Stimulated activated naive CD8-positive, alpha-beta T cell treated with anti-CD3 and anti-CD28 coated beads, Interleukin-15, amount 100 ng/mL, for 72 hours (primary cell): ENCODE measurements around the gene CIP2A.
"Not testable (repeated sequence)": the region's sequence is repeated elsewhere in the genome, so short reads cannot be mapped to it uniquely, and the experiment has no call there.

Source experiments
- ATAC-seq: fragments of 150-1000 bp; cut with Tn5 transposase; 2 replicates; pipeline ENCODE4 v1.10.0; 2021; ENCODE audit warnings: mild to moderate bottlenecking, moderate library complexity
- DNase-seq, 2 donors: peaks; one replicate each; pipeline ENCODE4 v3.0.0; 2021 to 2022
- H3K27ac Mint-ChIP-seq, 2 donors: one replicate each; pipeline ENCODE4 v1.8.0; 2022; ENCODE audit warnings: mild to moderate bottlenecking in 2 of 2, mixed read lengths in 2 of 2, moderate library complexity in 2 of 2
- H3K27me3 Mint-ChIP-seq: one replicate; pipeline ENCODE4 v1.8.0; 2022; ENCODE audit warnings: mixed read lengths
- H3K4me1 Mint-ChIP-seq: one replicate; pipeline ENCODE4 v1.8.0; 2022; ENCODE audit warnings: mild to moderate bottlenecking, mixed read lengths
- H3K4me3 Mint-ChIP-seq, 2 donors: one replicate each; pipeline ENCODE4 v1.8.0; 2022; ENCODE audit warnings: mild to moderate bottlenecking in 2 of 2, mixed read lengths in 2 of 2, moderate library complexity in 1 of 2
- H3K9me3 Mint-ChIP-seq, 2 donors: one replicate each; pipeline ENCODE4 v1.8.0; 2022; ENCODE audit warnings: mixed read lengths in 2 of 2

CIP2A gene

DNA sequence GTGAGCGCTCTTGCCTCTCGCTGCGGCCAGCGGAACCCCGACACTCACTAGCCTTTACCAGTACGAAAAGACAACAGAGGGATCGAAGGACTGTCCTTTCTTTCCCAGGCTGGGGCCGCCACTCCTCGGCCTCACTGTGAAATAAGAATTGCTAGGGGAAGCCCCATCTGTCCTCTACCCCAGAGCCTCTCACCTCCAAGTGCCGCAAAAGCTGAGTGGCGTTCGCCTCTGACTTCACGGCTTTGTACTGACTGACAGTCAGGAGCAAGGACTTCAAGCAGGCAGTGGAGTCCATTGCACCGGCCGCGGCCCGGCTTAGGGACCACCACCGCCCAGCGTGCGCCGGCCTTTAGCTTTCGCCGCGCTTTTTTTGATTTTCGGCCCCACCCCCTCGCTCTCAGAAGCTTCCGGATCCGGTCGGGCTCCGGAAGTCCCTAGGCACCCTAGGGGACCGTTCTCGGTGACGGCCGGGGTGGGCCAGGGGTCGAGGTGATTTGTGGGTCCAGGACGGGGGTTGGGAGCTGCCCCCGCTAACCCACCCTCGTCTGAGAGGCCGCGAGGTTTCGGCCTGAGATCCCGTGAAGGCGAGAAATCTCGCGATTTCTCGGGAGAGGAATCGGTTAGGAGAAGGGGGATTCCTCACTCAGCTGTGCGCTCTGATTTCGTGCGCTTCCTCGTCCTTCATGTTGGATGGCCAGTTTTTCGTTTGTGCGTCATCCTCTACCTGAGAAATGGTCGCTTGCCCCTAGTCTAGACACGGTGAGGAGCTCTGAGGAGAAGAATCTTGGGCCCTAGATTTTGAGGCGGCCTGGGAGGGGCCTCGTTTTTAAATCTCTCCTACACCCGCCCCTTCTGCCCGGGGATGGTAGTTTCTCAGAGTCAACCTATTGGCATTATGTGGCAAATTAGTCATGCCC lies at the start of gene CIP2A, which contains the start of gene DZIP3:
Gene CIP2A, minus strand, starts transcription at position 358 of the 917 bp plus-strand sequence. Its CDS starts 63 bp downstream, at position 295.
Gene DZIP3, plus strand, starts transcription at position 642 of the 917 bp plus-strand sequence. CDS start 15,685 bp downstream, outside the sequence.
- Mint-ChIP-seq H3K27ac (peak within 1 kb of the TSS; percentile 100), H3K9me3 (no peaks in the 10 kb centered on the region), H3K27me3 (no peaks in the 10 kb centered on the region), H3K4me1 (peaks cover 54% of the 10 kb centered on the region), H3K4me3 (peak within 1 kb of the TSS; percentile 96 to 100)
- ATAC-seq (peak; percentile 95), DNase-seq (peak; percentile 93 to 95)

DNA sequence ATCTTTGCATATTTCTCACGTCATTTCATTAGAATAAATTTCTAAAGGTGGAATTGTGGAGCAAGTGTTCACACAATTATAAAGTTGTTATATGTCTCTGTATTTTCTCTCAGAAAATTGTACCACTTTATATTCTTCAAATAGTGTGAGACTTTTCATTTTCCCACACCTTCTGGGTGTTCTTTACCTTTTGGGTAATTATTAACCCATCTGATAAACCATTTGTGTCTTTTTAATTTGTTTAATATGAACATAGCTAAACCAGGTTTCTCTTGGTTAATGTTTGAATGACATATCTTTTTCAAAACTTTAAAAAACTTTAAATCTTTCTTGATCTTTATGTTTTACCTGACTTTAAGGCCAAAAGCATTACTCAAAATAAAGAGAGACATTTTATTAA lies 40.7 kb upstream of the CIP2A start:
- no peak overlapping the region for H3K27ac Mint-ChIP-seq
- no peak overlapping the region for H3K4me3 Mint-ChIP-seq
- DNase-seq, result no peak
- no peaks in the 10 kb centered on the region for H3K4me1 Mint-ChIP-seq
- H3K9me3 Mint-ChIP-seq, result no peaks in the 10 kb centered on the region
- no peaks in the 10 kb centered on the region for H3K27me3 Mint-ChIP-seq
- no peak for ATAC-seq

DNA sequence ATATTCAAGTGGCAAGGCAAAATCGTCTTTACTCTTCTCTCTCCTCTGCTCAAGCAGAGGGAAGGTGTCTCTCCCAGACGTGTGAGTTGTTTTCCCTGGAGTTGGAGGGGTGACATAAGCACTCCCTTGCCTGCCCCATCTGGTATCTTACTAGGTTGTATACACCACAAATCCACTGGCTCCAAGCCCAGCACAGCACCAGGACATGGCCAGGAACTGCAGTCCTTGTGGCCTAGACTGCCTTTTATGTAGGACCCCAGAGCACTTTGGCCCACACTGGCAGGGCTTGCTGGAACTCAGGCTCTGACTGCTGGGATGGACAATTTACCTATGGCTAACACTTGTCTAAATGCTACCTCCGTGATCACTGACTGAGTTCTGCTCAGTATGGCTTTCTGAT lies 34.3 kb upstream of the CIP2A start:
- Mint-ChIP-seq H3K4me3 (no peak overlapping the region), H3K27ac (no peak overlapping the region), H3K27me3 (no peaks in the 10 kb centered on the region), H3K9me3 (no peaks in the 10 kb centered on the region), H3K4me1 (no peaks in the 10 kb centered on the region)
- DNase-seq, result no peak
- ATAC-seq, result peak; percentile 9

DNA sequence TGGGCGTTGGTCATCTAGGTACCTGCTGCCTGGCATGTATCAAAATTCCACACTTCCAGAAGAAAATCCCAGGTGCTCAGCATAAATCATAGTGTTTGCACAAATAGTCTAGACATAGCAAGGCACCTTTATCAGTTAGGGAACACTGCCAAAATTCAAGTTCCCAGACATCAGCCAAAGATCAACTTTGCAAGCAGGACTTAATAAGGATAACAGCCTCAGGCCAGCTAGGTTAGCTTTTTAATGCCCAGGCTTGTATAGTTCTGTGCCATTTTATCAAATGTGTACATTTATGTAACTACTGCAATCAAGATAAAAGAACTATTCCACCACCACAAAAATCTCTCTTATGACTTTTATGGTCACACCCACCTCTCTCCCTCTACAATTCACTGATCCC lies 31.0 kb upstream of the CIP2A start:
- no peak overlapping the region for H3K4me3 Mint-ChIP-seq
- H3K27ac Mint-ChIP-seq, result no peak overlapping the region
- ATAC-seq, result no peak
- no peaks in the 10 kb centered on the region for H3K27me3 Mint-ChIP-seq
- no peaks in the 10 kb centered on the region for H3K9me3 Mint-ChIP-seq
- DNase-seq, result no peak
- no peaks in the 10 kb centered on the region for H3K4me1 Mint-ChIP-seq

DNA sequence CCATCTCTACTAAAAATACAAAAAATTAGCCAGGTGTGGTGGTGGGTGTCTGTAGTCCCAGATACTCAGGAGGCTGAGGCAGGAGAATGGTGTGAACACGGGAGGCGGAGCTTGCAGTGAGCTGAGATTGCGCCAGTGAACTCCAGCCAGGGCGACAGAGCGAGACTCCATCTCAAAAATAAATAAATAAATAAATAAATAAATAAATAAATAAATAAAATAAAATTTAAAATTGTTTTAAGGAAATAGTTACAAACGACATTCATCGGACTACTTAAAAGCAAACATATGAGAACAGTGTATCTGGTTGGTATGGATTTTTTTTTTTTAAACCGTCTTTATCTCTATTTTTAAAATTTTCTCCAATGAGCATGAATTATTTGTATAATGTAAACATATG lies 26.9 kb upstream of the CIP2A start:
- not testable (repeated sequence) for H3K27me3 Mint-ChIP-seq, ATAC-seq, H3K4me1 Mint-ChIP-seq, H3K27ac Mint-ChIP-seq, H3K4me3 Mint-ChIP-seq, DNase-seq, H3K9me3 Mint-ChIP-seq

DNA sequence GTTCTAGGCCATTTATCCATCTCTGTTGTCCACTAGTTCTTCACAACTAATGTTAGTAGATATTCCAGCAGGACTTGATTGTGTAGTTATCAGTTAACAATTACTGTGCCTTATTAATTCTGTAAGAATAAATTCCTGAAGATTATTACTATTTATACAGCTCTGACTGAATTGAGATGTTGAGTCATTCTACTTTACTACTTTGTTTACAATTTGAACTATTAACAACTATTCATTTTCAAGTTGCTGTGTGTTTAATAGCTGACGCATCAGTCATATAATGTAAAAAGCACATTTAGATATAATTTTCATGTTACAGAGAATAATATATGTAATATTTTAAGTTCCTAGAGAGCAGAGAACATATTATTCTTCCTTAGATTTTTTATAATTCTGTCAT lies 21.4 kb upstream of the CIP2A start:
- ATAC-seq, result no peak

DNA sequence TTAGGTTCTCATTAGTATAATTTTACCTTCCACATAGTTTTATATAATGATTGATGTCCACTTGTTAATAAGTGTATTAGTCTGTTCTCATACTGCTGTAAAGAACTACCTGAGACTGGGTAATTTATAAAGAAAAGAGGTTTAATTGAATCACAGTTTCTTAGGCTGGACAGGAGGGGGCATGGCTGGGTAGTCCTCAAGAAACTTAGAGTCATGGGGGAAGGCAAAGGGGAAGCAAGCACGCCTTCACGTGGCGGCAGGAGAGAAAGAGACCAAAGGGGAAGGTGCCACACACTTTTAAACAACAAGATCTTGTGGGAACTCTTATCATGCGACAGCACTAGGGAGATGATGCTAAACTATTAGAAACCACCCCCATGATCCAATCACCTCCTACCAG lies 19.5 kb upstream of the CIP2A start:
- no peaks in the 10 kb centered on the region for H3K27me3 Mint-ChIP-seq
- H3K4me1 Mint-ChIP-seq, result peaks cover 28% of the 10 kb centered on the region
- H3K9me3 Mint-ChIP-seq, result no peaks in the 10 kb centered on the region
- ATAC-seq (no peak), DNase-seq (no peak)
- H3K27ac Mint-ChIP-seq, result no peak overlapping the region
- H3K4me3 Mint-ChIP-seq, result no peak overlapping the region

More for the DNA sequence above, 21.4 kb upstream of the CIP2A start:
- H3K9me3 Mint-ChIP-seq, result no peaks in the 10 kb centered on the region
- H3K27me3 Mint-ChIP-seq, result no peaks in the 10 kb centered on the region
- H3K4me3 Mint-ChIP-seq, result no peak overlapping the region
- H3K27ac Mint-ChIP-seq, result no peak overlapping the region
- peaks cover 9% of the 10 kb centered on the region for H3K4me1 Mint-ChIP-seq
- DNase-seq, result no peak

DNA sequence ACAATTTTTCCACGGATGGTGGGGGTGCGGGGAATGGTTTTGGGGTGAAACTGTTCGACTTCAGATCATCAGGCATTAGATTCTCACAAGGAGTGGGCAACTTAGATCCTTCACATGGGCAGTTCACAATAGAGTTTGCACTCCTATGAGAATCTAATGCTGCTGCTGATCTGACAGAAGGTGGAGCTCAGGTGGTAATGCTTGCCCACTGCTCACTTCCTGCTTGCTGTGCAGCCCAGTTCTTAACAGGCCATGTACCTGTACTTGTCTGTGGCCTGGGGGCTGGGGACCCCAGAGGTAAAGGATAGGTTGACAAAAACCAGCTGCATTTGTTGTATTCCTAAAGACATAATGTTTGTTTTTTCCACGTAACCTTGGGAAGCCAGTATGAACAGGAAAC lies 16.3 kb upstream of the CIP2A start:
- Mint-ChIP-seq H3K27me3 (no peaks in the 10 kb centered on the region), H3K27ac (no peak overlapping the region), H3K4me3 (no peak overlapping the region), H3K4me1 (peaks cover 57% of the 10 kb centered on the region), H3K9me3 (peaks cover 0 to 5% of the 10 kb centered on the region in 2 donors)
- DNase-seq, result no peak
- ATAC-seq, result no peak

DNA sequence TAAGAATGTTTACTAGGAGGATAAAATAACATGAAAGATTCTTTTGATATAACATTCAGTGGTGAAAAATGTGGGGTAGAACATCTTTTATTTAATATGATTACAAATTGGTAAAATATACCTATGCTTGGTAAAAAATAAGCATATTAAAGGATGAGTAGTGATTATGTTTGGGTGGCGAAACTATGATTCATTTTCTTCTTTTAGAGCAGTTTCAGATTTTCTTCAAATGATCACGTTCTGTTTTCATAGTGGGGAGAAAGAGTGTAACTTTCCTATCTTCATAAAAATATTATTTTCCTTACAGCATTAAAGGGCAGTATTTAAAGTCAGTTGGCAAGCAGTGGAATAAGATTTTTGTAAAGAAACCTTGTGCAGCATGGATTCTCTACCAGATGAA lies 15.8 kb upstream of the CIP2A start:
- no peak for DNase-seq
- Mint-ChIP-seq H3K9me3 (peaks cover 0 to 5% of the 10 kb centered on the region in 2 donors), H3K4me1 (peaks cover 57% of the 10 kb centered on the region), H3K4me3 (no peak overlapping the region), H3K27me3 (no peaks in the 10 kb centered on the region), H3K27ac (no peak overlapping the region)
- no peak for ATAC-seq

DNA sequence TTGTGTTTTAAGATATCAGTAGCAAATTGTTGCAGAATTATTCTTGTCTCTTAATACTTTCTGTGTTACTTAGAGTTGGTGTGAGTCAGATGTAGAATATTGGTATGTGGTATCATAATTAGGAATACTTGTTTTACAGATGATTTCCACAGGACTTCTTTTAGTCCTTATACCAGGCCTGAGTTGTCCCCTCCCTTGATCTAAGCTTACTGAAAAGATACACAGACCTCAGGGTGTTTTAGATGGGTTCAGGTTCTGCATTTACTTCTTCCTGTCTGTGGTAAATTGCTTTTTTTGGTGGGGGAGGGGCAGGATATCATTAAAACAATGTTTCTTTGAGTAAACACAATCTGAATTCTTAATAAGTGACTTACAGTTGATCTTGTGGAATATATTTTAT lies 14.5 kb upstream of the CIP2A start:
- ATAC-seq, result peak; percentile 74
- Mint-ChIP-seq H3K4me1 (peaks cover 57% of the 10 kb centered on the region), H3K27ac (peak overlapping the region; percentile 48 to 77), H3K9me3 (peaks cover 0 to 5% of the 10 kb centered on the region in 2 donors), H3K27me3 (no peaks in the 10 kb centered on the region), H3K4me3 (peak overlapping the region; percentile 47 to 63)
- no peak for DNase-seq

DNA sequence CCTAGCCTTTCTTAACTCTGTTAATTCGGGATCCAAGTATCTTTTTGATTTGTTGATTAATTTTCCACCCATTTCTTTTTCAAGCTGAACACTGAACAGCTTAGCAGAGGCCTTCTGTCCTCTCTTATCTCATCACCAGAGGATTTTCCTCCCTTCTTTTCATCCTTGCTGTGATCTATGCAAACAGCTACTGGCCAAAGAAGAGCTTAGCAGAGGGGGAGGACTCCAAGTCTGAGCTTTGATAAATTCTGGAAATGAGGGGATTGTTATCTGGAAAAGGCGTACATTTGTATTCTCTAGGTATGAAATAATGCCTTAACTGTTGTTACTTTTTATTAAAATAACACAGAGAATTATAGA lies 13.7 kb upstream of the CIP2A start:
- H3K4me3 Mint-ChIP-seq, result peak overlapping the region; percentile 47 to 63

DNA sequence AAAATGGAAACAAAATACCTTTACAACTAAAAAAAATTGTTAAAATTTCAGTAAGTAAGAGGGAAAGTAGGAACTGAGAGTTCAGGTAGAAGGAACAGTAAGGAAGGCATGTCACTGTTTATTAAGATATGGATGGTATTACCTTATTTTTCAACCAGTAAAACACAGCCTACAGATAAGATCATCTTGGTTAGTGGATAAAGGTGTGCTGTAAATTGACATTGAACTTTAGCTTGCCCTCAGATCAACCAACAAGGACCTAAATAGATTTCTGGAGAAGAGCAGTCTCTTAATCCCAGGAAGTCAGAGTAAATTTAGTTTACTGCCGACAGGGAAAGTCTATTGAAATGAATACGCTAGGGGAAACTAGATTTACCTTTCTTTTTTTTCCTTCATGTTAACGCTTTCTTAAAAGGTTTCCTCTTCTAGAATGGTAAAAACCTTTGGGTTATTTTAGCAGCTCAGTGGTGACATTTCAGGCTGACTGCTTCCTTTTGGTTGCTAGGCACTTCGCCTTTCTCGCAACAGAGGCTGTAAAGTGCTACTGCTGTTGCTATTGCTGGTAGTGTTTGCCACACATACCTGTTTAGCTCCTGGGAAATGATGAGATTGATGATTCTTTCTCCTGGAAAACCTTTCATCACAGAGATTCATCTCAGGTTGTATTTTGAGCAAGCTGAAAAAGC lies 13.2 kb upstream of the CIP2A start:
- peaks cover 57% of the 10 kb centered on the region for H3K4me1 Mint-ChIP-seq
- H3K4me3 Mint-ChIP-seq, result peak overlapping the region; percentile 47 to 63
- peak overlapping the region in 1 of 2 donors; percentile 87 for H3K27ac Mint-ChIP-seq
- ATAC-seq, result peak; percentile 77
- H3K9me3 Mint-ChIP-seq, result peaks cover 0 to 5% of the 10 kb centered on the region in 2 donors
- no peak for DNase-seq
- H3K27me3 Mint-ChIP-seq, result no peaks in the 10 kb centered on the region

More for the DNA sequence above, 13.7 kb upstream of the CIP2A start:
- H3K27ac Mint-ChIP-seq, result peak overlapping the region in 1 of 2 donors; percentile 87
- ATAC-seq, result no peak
- H3K9me3 Mint-ChIP-seq, result peaks cover 0 to 5% of the 10 kb centered on the region in 2 donors
- H3K27me3 Mint-ChIP-seq, result no peaks in the 10 kb centered on the region
- no peak for DNase-seq
- peaks cover 57% of the 10 kb centered on the region for H3K4me1 Mint-ChIP-seq

DNA sequence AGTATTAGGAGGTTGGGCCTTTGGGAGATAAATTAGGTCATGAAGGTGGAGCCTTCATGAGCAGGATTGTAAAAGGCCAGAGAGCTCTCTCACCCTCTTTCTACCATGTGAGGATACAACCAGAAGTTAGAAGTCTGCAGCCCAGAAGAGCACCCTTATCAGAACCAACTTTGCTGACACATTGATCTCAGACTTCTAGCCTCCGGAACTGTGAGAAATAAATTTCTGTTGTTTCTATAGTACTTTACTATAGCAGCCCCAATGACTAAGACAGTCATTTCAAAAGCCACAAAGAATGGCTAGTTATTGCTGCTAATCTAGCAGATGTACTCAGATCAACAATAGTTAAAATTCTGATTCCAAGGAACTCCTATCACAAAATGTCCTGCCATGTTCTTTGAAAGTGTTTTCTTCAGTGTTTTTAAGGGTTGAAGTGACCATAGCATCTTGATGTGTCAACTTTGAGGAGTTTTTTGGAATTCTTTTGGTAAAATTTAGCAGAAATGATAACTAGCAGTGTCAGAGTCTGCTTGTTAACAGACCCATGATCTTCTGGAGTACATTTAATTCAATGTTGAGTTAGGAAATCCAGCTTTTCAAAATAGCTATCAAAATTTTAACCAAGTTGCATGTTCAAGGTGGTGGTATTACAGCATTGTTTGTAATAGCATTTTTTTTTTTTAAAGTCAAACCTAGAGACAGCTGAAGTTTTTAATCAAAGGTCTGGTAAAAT lies 10.6 kb upstream of the CIP2A start:
- peaks cover 0 to 5% of the 10 kb centered on the region in 2 donors for H3K9me3 Mint-ChIP-seq
- peaks cover 50% of the 10 kb centered on the region for H3K4me1 Mint-ChIP-seq
- no peaks in the 10 kb centered on the region for H3K27me3 Mint-ChIP-seq
- no peak overlapping the region for H3K27ac Mint-ChIP-seq
- H3K4me3 Mint-ChIP-seq, result no peak overlapping the region
- ATAC-seq (peak; percentile 69), DNase-seq (no peak)

DNA sequence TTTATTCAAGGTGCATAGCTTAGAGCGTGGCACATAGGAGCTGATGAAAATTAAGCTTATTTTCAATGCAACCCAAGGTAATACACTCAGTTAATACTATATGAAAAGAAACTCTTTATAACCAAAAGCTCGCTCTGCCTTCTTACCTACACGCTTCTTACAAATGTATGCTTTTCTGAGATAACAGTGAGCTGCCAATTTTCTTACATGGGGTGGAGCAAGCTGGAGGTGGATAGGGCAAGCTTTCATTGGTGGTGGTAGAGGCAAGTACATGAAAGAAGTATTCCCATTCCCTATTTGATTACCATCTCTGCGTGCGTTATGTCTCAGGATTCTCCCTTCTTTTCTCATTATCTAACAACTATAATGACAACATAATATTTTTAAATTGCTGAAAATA lies 9.1 kb upstream of the CIP2A start:
- H3K9me3 Mint-ChIP-seq, result peaks cover 0 to 5% of the 10 kb centered on the region in 2 donors
- peaks cover 41% of the 10 kb centered on the region for H3K4me1 Mint-ChIP-seq
- no peak overlapping the region for H3K27ac Mint-ChIP-seq
- no peaks in the 10 kb centered on the region for H3K27me3 Mint-ChIP-seq
- no peak overlapping the region for H3K4me3 Mint-ChIP-seq
- DNase-seq, result no peak
- ATAC-seq, result no peak

DNA sequence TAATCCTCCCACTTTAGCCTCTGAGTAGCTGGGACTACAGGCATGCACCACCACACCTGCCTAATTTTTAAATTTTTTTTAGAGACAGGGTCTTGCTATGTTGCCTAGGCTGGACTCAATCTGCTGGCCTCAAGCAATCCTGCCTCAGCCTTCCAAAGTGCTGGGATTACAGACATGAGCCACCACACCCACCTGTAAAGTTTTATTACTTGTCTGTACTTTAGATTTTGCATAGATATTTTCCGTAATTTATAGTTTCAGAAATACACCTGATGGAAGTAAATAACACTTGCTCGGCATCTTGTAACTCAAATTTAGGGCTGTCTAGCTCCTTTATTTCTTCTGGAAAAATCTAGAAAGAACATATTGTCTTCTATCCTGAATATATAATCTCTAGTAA lies 6.1 kb upstream of the CIP2A start:
- no peaks in the 10 kb centered on the region for H3K27me3 Mint-ChIP-seq
- DNase-seq (no peak), ATAC-seq (no peak)
- peaks cover 37% of the 10 kb centered on the region for H3K4me1 Mint-ChIP-seq
- H3K4me3 Mint-ChIP-seq, result no peak overlapping the region
- no peaks in the 10 kb centered on the region for H3K9me3 Mint-ChIP-seq
- no peak overlapping the region for H3K27ac Mint-ChIP-seq
